Spinal cord (tissue), 10 donors: ENCODE measurements around the gene SDK2. TPM values are rescaled to one million over a fixed set of nuclear protein-coding genes. Genes with fewer than 3 reads are reported as not detected.

Source experiments
- DNase-seq, 6 donors: peaks; one replicate each; pipeline versions ENCODE4 v3.0.0 to v3.0.0-alpha.2; 2013 to 2015; ENCODE audit warnings: low spot score in 6 of 6, low read depth in 4 of 6
- H3K27ac ChIP-seq: one replicate; pipeline ENCODE4 v1.5.1; 2013; ENCODE audit warnings: low read depth, low read length, control low read depth
- H3K27me3 ChIP-seq: one replicate; pipeline ENCODE4 v1.6.1; 2013; ENCODE audit warnings: low read length; ENCODE audit not compliant: control insufficient read depth, insufficient read depth
- H3K36me3 ChIP-seq: one replicate; pipeline ENCODE4 v1.6.1; 2013; ENCODE audit warnings: low read length; ENCODE audit not compliant: control insufficient read depth, insufficient read depth
- H3K4me1 ChIP-seq: one replicate; pipeline ENCODE4 v1.6.1; 2013; ENCODE audit warnings: low read length; ENCODE audit not compliant: control insufficient read depth, insufficient read depth
- H3K4me3 ChIP-seq: one replicate; pipeline ENCODE4 v1.5.1; 2013; ENCODE audit warnings: low read depth, low read length, control low read depth
- H3K9me3 ChIP-seq: one replicate; pipeline ENCODE4 v1.6.1; 2013; ENCODE audit warnings: low read length; ENCODE audit not compliant: control insufficient read depth, insufficient read depth
- WGBS: methylation state at CpG from one replicate; pipeline ENCODE4 v1.1.5; 2013; ENCODE audit warnings: missing lambda C conversion rate; ENCODE audit not compliant: insufficient coverage; 5-methylcytosine and 5-hydroxymethylcytosine counted together
- polyA plus RNA-seq, 2 donors: library from polyadenylated mRNA; unstranded; fragments of 120-200 nt; gene quantifications; one replicate each; pipeline ENCODE4 v1.2.1, GENCODE V29; 2013; ENCODE audit not compliant: insufficient read length in 2 of 2
- total RNA-seq, 2 donors: library from RNA; depleted of rRNA in 1 of 2; stranded (reverse); fragments of 120-200 nt in 1 of 2; fragments of >200 nt in 1 of 2; gene quantifications; one replicate each; pipeline versions ENCODE4 v1.2.3 to v1.2.4, GENCODE V29; 2013 to 2014
- donor health status: healthy.

The SDK2 gene
- total and polyA plus RNA-seq, 4 donors: 10.9 to 14.4 (median 12.7) TPM

- Histone ChIP-seq H3K27ac (no peak overlapping the region), H3K9me3 (no peaks in the 10 kb centered on the region), H3K36me3 (no peaks in the 10 kb centered on the region), H3K4me3 (no peak overlapping the region), H3K4me1 (peaks cover 40% of the 10 kb centered on the region), H3K27me3 (no peaks in the 10 kb centered on the region)
- 75% methylated on average over 4 of the region's 5 CpGs for WGBS
- no peak for DNase-seq
Observed at GRCh38 chr17:73617501-73617900, 26.7 kb downstream of the SDK2 start.

GRCh38 chr17:73616873-73617404 lies 27.3 kb downstream of the SDK2 start:
- Histone ChIP-seq H3K4me3 (no peak overlapping the region), H3K36me3 (peaks cover 4% of the 10 kb centered on the region), H3K4me1 (peaks cover 46% of the 10 kb centered on the region), H3K9me3 (no peaks in the 10 kb centered on the region), H3K27ac (no peak overlapping the region), H3K27me3 (no peaks in the 10 kb centered on the region)
- 77% methylated on average over 8 of the region's 8 CpGs for WGBS
- no peak for DNase-seq

GRCh38 chr17:73616120-73616872 lies 27.9 kb downstream of the SDK2 start:
- H3K27ac ChIP-seq: peak overlapping the region; percentile 12
- H3K9me3 ChIP-seq: no peaks in the 10 kb centered on the region
- no peaks in the 10 kb centered on the region for H3K27me3 ChIP-seq
- peak in 1 of 6 donors; percentile 45 for DNase-seq
- peaks cover 4% of the 10 kb centered on the region for H3K36me3 ChIP-seq
- WGBS: 46% methylated on average over 13 of the region's 15 CpGs
- no peak overlapping the region for H3K4me3 ChIP-seq
- peaks cover 52% of the 10 kb centered on the region for H3K4me1 ChIP-seq

GRCh38 chr17:73614256-73614655 lies 30.0 kb downstream of the SDK2 start:
- Histone ChIP-seq H3K4me3 (no peak overlapping the region), H3K27me3 (peaks cover 2% of the 10 kb centered on the region), H3K4me1 (peaks cover 66% of the 10 kb centered on the region), H3K27ac (peak overlapping the region; percentile 86), H3K9me3 (no peaks in the 10 kb centered on the region), H3K36me3 (peaks cover 4% of the 10 kb centered on the region)
- 35% methylated on average over 2 of the region's 9 CpGs for WGBS
- DNase-seq: peak in 1 of 6 donors; percentile 39

GRCh38 chr17:73613271-73614233 lies 30.7 kb downstream of the SDK2 start:
- 15% methylated on average over 15 of the region's 23 CpGs for WGBS
- H3K27me3 ChIP-seq: peaks cover 2% of the 10 kb centered on the region
- peak overlapping the region; percentile 86 for H3K27ac ChIP-seq
- H3K4me3 ChIP-seq: no peak overlapping the region
- peak in 2 of 6 donors; percentile 71 to 74 for DNase-seq
- peaks cover 66% of the 10 kb centered on the region for H3K4me1 ChIP-seq
- no peaks in the 10 kb centered on the region for H3K9me3 ChIP-seq
- peaks cover 4% of the 10 kb centered on the region for H3K36me3 ChIP-seq

- 28% methylated on average over 10 of the region's 14 CpGs for WGBS
- H3K4me1 ChIP-seq: peaks cover 55% of the 10 kb centered on the region
- H3K27ac ChIP-seq: no peak overlapping the region
- H3K9me3 ChIP-seq: no peaks in the 10 kb centered on the region
- peaks cover 4% of the 10 kb centered on the region for H3K36me3 ChIP-seq
- H3K27me3 ChIP-seq: peaks cover 2% of the 10 kb centered on the region
- DNase-seq: peak in 1 of 6 donors; percentile 88
- H3K4me3 ChIP-seq: no peak overlapping the region
Observed at GRCh38 chr17:73612031-73612472, 32.2 kb downstream of the SDK2 start.

- Histone ChIP-seq H3K9me3 (no peaks in the 10 kb centered on the region), H3K4me1 (peaks cover 51% of the 10 kb centered on the region), H3K27me3 (peaks cover 2% of the 10 kb centered on the region), H3K27ac (no peak overlapping the region), H3K4me3 (no peak overlapping the region), H3K36me3 (peaks cover 4% of the 10 kb centered on the region)
- 54% methylated on average over 7 of the region's 7 CpGs for WGBS
- DNase-seq: no peak
Observed at GRCh38 chr17:73611630-73612029, 32.6 kb downstream of the SDK2 start.

- WGBS: 63% methylated on average over 7 of the region's 7 CpGs
- no peak overlapping the region for H3K27ac ChIP-seq
- no peak for DNase-seq
- peaks cover 2% of the 10 kb centered on the region for H3K27me3 ChIP-seq
- H3K9me3 ChIP-seq: no peaks in the 10 kb centered on the region
- H3K4me1 ChIP-seq: peaks cover 44% of the 10 kb centered on the region
- peaks cover 4% of the 10 kb centered on the region for H3K36me3 ChIP-seq
- no peak overlapping the region for H3K4me3 ChIP-seq
Observed at GRCh38 chr17:73610331-73610911, 33.8 kb downstream of the SDK2 start.

- WGBS: 85% methylated on average over 7 of the region's 7 CpGs
- H3K9me3 ChIP-seq: no peaks in the 10 kb centered on the region
- peaks cover 2% of the 10 kb centered on the region for H3K27me3 ChIP-seq
- peaks cover 46% of the 10 kb centered on the region for H3K4me1 ChIP-seq
- no peak overlapping the region for H3K4me3 ChIP-seq
- DNase-seq: no peak
- H3K27ac ChIP-seq: no peak overlapping the region
- peaks cover 5% of the 10 kb centered on the region for H3K36me3 ChIP-seq
Observed at GRCh38 chr17:73609758-73610157, 34.5 kb downstream of the SDK2 start.
